ENCODE data around the gene NAGA.

DNA sequence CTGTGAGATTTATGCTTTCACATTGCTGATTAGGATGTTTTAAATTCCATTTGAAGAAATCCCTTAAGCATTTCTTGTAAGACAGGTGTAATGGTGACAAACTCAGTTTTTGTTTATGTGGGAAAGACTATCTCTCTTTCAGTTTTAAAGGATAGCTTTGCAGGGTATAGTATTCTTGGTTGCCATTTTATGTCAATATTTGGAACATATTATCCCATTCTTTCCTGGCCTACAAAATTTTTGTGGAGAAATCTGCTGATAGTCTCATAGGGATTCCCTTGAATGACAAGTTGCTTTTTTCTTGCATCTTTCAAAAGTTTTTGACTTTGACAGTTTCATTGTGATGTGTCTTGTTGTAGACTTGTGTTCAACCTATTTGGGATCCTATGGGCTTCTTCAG lies 28.8 kb downstream of the NAGA start:
- TF ChIP-seq ZFP30 (CRISPR knock-in tag; IDR thresholded peaks at IDR 0.05), result no peak
- TF ChIP-seq, protein P1, sequence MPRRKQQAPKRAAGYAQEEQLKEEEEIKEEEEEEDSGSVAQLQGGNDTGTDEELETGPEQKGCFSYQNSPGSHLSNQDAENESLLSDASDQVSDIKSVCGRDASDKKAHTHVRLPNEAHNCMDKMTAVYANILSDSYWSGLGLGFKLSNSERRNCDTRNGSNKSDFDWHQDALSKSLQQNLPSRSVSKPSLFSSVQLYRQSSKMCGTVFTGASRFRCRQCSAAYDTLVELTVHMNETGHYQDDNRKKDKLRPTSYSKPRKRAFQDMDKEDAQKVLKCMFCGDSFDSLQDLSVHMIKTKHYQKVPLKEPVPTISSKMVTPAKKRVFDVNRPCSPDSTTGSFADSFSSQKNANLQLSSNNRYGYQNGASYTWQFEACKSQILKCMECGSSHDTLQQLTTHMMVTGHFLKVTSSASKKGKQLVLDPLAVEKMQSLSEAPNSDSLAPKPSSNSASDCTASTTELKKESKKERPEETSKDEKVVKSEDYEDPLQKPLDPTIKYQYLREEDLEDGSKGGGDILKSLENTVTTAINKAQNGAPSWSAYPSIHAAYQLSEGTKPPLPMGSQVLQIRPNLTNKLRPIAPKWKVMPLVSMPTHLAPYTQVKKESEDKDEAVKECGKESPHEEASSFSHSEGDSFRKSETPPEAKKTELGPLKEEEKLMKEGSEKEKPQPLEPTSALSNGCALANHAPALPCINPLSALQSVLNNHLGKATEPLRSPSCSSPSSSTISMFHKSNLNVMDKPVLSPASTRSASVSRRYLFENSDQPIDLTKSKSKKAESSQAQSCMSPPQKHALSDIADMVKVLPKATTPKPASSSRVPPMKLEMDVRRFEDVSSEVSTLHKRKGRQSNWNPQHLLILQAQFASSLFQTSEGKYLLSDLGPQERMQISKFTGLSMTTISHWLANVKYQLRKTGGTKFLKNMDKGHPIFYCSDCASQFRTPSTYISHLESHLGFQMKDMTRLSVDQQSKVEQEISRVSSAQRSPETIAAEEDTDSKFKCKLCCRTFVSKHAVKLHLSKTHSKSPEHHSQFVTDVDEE (CRISPR knock-in tag; IDR thresholded peaks at IDR 0.05), result no peak
- TF ChIP-seq OSR1 (CRISPR knock-in tag; IDR thresholded peaks at IDR 0.05), result no peak
- no peak for TF ChIP-seq SNAI2 (CRISPR knock-in tag; IDR thresholded peaks at IDR 0.05)
- TF ChIP-seq ZNF70 (CRISPR knock-in tag; IDR thresholded peaks at IDR 0.05), result no peak
- TF ChIP-seq, protein P2, sequence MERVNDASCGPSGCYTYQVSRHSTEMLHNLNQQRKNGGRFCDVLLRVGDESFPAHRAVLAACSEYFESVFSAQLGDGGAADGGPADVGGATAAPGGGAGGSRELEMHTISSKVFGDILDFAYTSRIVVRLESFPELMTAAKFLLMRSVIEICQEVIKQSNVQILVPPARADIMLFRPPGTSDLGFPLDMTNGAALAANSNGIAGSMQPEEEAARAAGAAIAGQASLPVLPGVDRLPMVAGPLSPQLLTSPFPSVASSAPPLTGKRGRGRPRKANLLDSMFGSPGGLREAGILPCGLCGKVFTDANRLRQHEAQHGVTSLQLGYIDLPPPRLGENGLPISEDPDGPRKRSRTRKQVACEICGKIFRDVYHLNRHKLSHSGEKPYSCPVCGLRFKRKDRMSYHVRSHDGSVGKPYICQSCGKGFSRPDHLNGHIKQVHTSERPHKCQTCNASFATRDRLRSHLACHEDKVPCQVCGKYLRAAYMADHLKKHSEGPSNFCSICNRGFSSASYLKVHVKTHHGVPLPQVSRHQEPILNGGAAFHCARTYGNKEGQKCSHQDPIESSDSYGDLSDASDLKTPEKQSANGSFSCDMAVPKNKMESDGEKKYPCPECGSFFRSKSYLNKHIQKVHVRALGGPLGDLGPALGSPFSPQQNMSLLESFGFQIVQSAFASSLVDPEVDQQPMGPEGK (CRISPR knock-in tag; IDR thresholded peaks at IDR 0.05; ENCODE audit: borderline replicate concordance), result no peak

All from SK-N-SH treated with all-trans-retinoic acid at 6 μM for 48 hours (cell line).